Ramos (cell line): ENCODE results near the gene PLXNA4.

ENCODE experiments used
- in situ Hi-C: fragments of 300-500 bp; cut with MboI; formaldehyde crosslinking; loops from one replicate; pipeline ENCODE4 v1.14.3; 2022; ENCODE audit warnings: low sequenced_read_pairs; ENCODE audit not compliant: unreplicated experiment

The PLXNA4 gene

DNA sequence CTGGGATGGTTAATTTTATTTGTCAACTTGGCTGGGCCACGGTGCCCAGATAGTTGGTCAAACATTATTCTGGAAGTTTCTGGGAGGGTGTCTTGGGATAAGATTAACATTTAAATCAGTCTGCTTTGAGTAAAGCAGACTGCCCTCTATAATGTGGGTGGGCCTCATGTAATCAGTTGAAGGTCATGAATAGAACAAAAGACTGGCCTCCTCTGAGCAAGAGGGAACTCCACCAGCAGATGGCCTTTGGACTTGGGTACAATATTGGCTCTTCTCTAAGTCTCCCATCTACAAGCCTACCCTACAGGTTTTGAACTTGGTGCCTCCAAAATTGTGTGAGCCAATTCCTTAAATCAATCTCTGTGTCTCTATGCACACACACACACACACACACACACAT is 61.8 kb downstream of the PLXNA4 start:
- in situ Hi-C loops = no loop called here

DNA sequence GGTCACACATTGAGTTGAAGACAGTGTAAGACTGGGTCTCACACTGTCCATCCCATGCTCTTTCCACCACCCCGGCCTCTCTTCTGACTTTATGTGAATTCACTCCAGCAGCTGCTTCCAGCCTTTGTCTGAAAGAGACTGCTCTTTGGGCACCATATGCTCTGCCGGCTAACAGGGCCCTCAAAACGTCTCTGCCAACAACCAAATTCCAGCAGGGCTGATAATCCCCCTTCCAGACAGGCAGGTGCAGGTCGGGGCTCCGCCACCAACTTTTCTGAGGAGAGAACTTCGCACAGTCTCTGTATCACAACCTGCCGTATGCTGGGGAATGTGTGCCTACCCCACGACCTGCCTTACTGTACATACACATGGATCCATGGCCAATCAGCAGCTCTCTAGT is 64.3 kb downstream of the PLXNA4 start:
- in situ Hi-C loops = no loop called here

DNA sequence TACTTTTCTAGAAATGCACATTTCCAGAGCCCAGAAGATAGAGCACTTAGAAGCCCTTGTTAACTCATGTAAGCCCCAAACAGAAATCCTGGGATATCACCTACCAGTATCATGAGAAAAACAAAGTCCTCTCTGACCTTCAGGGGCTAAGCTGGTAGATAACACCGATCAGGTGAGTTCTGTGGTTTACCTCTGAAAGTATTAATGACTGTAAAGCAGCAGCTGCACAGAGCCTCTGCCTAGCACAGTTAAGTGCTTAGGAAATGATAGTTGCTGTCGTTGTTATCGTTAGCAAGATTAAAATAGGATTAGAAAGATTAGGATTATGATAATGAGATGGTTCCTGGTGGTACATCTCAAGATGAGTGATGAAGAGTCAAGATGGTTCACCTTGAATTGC is 64.9 kb downstream of the PLXNA4 start:
- in situ Hi-C loops = no loop called here

DNA sequence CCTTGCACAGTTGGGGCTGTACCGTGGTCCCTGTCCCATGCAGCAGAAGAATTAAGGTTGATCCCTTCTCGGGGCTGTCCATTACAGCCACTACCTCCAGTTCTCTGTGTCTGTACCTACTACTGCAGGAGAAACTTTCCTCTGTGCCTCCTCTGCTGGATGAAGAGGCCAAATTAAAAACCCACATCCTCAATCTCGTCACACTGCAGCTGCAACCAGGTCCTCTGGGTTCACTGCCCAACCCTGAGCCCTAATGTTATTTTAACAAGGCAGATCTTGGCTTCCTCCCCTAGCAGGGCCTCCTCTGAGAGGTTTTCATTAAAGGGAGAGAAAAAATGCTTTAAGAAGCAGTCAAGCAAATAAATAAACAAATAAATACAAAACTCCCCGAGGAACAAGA is 66.6 kb downstream of the PLXNA4 start:
- in situ Hi-C loops = no loop called here

DNA sequence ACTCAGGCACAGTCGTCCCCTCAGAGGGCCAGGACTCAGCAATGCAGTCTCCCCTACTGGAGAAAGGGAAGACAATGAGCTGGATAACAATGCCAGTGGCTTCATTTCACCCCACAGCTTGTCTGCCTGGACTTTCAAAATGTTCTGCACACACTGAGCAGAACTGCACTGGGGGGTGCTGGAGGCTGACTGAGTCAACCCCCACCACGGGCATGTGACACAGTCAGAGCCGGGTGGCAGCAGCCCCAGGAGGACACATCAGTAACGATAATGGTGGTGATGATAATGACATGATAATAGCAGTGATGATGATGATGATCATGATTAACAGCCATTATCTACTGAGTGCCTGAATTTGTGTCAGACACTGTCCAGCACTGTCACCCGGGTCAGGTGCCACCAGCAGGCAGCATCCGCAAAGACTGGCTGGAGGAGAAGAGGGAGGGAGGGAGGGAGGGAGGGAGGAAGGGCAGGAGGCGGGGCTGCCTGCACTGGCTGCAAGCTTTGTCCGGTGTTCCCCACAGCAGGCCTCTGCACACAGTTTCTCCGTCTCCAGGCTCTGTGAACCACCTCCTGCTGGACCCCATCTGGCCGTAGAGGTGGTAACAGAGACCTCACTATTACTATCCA is 67.4 kb downstream of the PLXNA4 start:
- in situ Hi-C loops = no loop called here

DNA sequence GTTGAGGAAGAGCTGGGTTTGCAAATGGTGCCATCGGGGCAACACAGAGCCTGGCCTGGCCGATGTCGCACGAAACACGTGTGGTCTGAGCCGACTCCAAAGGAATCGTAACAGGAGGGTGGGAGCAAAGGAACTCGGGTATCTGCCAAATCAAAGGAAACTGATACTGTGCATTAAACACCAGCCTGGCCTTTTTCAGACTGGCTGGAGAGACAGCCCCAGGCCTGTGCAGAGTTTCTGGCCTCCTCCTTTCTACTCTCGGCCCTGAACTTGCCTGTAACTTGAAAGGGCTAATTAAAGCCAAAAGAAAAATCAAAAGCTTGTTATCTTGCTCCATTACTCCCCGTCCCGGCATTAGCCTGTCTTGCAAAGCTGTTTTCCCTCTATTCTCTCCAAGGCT is 71.4 kb downstream of the PLXNA4 start:
- in situ Hi-C loops = no loop called here

DNA sequence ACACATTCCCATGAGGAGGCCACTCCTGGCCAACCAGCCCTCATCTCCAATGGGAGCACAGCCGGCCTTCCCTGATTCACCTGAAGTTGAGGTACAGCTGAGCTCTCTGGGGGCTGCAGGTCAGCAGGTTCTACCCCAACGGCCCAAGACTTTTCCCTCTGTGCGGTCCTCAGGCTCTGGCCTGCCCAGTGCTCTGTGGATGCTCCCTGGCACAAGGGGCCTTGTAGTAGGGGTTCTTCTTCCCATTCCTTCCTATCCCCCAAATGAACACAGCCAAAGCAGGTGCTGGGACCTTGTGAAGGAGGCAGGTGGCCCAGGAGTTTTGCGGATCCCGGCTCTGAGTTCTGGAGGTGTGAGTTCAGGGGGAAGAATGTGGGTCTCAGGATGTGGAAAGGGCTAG is 72.2 kb downstream of the PLXNA4 start:
- in situ Hi-C loops = no loop called here

DNA sequence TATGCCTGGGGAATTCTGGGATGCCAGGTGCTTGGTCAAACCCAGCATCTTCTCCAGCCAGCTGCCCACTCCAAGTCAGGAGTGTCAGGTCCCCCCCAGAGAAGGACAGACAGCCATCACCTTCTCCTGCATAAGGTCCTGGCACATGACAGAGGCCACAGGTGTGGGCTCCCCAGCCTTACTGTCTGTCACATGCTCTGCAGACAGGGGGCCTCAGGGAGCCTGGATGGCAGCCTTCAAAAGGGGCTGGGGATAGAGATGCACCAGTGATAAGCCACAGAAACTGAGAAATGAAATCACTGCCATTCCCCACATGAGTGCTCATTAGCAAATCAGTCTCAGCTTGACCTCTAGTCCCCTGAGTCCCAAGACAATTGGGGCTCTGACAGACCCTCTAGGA is 72.9 kb downstream of the PLXNA4 start:
- in situ Hi-C loops = no loop called here

DNA sequence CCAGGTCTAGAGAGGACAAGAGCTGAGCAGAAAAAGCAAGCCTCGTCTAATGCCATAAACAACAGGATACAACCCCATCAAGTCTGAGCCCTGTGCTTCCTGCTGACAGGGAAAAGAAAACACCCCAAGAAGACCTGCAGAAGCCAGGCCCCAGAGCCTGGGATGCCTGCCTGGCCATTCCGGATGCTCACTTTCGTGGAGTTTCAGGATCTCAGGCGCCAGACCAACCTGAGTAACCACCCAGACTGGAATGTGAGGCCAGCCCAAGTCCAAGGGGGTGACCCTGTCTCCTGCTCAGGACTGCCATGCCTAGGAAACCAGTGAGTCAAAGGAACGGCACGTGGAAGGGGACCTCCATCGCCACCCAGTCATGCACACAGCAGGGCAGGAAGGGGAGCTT is 74.3 kb downstream of the PLXNA4 start:
- in situ Hi-C loops = no loop called here

DNA sequence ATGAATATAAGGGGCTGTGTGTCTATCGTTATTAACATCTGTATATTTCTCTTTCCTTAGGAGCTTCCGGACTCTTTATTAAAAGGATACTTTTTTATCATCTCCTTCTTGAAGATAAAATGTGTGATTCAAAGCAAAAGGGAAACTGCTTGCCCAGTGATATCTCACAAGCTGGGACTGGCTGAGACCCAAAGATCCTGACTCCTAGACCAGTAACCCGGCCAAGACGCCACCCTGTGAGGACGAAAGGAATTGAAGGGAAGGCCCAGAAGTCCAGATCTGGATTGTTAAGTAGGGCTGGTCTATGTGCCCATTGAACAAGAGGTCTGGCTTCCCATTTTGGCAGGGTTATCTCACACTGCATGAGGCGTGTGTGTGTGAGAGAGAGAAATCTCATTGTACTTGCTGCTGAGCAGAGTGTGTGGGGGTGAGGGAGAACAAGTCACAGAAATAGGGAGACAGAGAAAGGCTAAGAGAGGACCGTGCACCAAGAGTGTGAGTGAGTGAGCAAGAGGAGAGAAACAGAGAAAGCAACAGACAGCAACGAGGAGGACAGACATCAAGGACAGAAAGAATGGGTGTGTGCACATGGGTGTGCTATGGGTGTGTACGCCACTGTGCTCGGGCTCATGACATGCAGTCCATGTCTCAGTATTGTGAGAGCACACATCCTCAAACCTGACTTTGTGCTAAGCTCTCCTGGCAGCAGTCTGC is 75.4 kb downstream of the PLXNA4 start:
- in situ Hi-C loops = no loop called here

DNA sequence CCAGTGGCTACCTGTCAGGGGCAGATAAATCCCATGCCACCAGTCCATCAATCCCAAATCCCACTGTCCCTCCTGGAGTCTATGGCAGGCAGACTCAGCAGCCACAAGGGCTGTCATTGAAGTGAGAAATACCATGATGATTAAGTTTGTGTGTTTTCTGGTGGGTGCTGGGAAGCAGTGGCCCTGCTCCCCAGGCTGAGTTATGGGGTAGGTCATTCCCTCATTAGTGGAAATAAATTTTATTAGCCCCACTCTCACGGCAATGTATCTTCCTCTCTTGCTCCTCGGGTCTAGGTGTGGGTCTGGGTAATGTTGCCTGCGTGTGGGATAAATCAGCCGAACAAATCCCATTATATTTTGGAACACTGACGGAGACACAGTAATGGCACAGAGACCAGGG is 76.8 kb downstream of the PLXNA4 start:
- in situ Hi-C loops = no loop called here

DNA sequence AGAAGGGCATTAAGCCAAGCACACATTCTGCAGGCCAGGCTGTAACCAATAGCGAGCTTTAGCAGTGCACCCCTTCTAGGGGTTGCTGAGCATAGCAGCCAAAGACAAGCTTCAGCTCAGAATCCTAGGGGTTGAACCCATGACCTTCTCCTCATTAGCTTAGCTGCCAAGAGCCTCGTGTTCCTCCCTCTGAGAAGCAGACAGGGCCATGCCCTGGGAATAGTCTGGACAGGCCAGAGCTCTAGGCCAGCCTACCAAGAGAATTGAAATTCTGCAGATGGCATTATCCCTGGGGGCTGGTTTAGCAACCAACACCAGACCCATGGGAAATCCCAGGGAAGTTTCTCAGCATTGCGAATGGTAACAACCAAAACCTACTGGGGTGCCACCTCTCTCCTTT is 77.2 kb downstream of the PLXNA4 start:
- in situ Hi-C loops = no loop called here

DNA sequence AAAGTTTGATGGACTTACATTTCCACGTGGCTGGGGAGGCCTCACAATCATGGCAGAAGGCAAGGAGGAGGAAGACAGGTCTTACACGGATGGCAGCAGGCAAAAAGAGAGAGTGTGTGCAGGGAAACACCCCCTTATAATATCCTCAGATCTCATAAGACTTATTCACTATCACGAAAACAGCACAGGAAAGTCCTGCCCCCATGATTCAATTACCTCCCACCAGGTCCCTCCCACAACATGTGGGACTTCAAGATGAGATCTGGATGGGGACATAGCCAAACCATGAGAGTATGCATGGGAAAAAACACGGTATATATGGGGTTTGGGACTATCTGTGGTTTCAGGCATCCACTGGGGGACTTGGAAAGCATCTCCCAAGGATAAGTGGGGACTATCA is 78.0 kb downstream of the PLXNA4 start:
- in situ Hi-C loops = no loop called here

DNA sequence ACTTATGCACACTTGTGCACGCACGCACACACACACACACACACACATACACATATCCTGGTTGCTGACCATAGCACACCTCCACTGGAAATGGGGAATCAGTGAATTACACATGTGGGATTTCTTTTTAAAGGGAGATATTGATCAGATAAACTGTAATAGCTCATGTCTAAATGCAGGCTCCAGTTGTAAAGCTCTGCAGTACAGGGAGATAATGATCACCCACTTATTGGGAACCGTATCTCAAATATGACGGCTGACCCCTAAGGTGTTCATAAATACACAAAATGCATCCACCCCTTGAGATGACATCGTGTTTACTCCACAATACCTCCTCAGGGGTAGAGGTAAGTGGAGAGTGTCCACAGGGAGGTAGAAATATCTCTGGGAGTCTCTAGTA is 79.2 kb downstream of the PLXNA4 start:
- in situ Hi-C loops = no loop called here

DNA sequence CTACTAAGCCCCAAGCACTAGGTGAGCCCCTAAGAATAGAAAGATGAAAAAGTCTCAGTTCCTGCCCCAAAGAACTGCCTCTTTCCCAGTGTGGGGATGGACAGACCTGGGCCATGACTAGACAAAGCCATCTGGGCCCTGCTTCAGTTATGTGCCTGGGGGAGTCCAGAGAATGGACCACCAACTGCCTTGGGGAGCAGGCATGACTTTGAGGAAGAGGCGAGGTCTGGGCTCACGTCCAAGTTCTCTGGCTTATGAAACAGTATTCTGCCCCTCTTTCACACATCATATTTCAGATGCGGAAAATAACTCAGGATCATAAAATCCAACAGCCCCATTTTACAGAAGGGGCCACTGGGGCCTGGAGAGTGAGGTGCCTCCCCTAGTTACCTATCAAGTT is 80.3 kb downstream of the PLXNA4 start:
- in situ Hi-C loops = no loop called here

DNA sequence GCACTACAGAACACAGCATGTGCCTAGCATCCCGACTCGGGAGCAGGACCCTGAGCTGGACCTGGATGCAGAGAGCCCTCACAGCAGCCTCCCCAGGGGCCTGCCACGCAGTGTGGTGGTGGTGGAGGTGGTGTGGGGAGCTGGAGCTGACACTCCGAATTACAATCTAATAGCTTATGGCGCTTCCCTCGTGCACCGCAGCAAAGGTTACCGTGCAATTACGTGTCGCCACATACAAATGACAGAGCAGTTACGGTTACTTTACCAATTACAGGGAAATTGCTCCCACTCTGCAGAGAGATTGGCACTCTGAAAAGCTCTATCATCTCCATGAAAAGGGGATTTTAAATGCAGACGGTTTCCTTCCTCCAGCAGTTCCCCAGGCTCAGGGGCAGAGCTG is 81.8 kb downstream of the PLXNA4 start:
- in situ Hi-C loops = no loop called here

DNA sequence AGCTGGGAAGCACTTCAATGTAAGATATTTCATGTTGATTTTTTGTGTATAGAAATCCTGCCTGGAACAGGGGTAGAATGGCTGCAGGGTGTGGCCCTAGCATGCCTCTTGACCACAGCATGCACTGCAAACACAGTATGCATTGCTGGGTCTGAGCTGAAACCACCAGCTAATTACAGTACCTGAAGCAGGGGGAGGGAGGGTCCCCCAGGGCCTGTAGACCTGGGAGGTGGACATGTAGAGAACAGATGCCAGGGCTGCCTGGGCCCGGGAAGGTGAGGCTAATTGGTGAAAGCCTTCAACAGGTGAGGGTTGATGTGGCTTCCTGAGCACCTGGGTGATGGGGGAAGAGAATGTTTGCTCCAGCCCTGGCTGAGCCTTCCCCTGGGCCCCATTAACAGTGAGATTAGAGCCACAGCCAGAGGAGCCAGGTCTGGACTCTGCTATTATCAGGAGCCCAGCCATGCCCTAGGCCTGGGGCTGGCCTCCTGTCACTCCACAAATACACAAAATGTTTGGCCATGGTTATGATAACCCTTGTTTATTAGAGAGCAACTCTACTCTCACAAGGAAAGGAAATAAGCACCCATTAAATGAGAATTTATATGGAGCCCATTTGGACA is 83.3 kb downstream of the PLXNA4 start:
- in situ Hi-C loops = no loop called here

DNA sequence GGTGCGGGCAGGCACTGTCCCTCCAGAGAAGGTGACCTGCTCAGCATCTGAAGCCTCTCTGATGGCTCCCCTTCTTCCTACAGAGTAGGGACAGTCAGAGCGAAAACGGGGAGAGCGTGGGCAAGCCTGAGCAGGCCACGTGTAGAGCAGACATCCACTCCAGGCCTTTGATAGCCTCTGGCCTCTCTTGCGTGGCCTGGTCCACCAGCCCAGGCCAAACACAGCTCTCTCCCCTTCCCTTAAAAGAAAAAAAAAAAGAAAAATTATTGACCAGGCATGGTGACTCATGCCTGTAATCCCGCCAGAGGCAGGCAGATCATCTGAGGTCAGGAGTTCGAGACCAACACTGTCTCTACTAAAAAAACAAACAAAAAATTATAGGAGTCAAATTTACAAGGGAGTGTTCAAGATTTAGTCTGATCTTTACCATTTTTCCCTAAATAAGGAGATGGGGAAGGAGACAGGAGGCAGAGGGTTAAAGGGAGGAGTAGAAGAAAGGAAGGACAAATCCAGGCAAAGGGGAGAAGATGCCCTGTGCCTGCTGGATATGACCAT is 84.8 kb downstream of the PLXNA4 start:
- in situ Hi-C loops = no loop called here

DNA sequence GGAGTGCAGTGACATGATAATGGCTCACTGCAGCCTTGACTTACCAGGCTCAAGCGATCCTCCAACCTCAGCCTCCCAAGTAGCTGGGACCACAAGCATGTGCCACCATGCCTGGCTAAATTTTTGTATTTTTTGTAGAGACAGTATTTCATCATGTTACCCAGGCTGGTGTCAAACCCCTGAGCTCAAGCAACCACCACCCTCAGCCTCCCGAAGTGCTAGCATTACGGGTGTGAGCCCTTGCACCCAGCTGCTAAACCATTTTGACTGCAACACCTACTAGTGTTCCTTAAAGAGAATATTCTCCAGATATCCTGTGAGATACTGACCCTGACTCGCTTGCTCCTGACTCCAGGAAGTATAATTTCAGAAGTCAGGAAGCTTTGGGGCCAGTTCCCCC is 85.8 kb downstream of the PLXNA4 start:
- in situ Hi-C loops = no loop called here

DNA sequence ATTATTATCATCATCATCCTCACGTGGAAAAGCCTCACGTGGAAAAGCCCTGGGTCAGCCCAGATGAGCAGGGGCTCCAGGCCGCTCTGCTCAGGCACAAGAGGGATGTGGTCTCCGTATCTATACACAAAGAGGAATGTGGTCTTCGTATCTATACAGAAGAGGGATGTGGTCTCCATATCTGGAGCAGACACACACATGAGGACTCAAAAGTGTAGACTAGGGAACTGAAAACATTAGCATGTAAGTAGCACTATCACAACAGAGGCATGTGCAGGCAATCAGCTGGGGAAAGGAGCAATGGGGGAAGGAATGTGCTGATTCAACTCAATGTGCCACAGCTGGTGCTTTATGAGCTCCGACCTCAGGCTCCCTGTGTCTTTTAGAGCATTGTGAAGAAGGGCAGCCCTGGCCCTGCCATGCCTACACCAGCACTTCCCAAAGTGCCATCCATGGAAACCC is 86.5 kb downstream of the PLXNA4 start:
- in situ Hi-C loops = no loop called here

DNA sequence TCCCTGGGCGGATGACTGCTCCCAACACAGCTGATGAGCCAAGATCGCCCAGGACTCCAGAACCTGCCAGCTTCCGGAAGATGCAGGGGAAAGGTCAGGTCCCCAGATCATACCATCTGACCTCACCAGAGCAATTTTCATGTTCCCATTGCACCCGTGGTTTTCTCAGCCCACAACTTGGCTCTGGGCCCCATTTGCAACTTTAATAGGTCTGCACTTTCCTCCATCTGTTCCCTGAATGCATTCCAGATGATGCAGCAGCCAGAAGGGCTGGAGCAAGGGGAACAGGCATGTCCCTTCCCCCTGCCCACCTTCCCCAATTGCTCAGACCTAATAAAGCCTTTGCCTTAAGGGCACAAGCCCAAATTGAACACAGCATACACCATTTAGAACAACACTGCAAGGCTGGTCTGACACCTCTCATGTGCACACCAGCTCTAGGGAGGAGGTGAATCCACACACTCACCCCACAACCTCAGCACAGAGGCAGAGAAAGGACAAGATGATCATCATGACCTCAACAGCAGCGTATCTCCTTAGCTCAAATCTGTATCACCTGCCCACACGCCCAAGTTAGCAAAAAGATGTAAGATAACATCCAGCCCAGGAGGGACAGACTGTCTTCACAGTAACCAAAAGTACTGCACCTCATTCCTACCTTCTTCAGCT is 87.5 kb downstream of the PLXNA4 start:
- in situ Hi-C loops = no loop called here
